Activated T-cell treated with anti-CD3 and anti-CD28 coated beads, Interleukin-2, amount 50 U/mL, for 72 hours (primary cell): ENCODE data around the gene TRNAU1AP. TPM values are rescaled to one million over a fixed set of nuclear protein-coding genes. Genes with fewer than 3 reads are reported as not detected.

Source experiments
- total RNA-seq, 2 donors: library from RNA; stranded (reverse); gene quantifications; one replicate each; pipeline ENCODE4 v1.2.3, GENCODE V29; 2022

The TRNAU1AP gene
- total RNA-seq, 2 donors from 2014 or later, result 38.8 to 49.7 TPM

Other genes with a start within 250 kb of the TRNAU1AP start
- gene MED18, start 224.0 kb upstream of the TRNAU1AP start, total RNA-seq, result 10 to 100 TPM; 25.9 to 27.9 TPM
- 10 to 100 TPM; 29.7 to 33.7 TPM for gene PHACTR4, start 183.3 kb upstream of the TRNAU1AP start, total RNA-seq
- gene RCC1, start 47.0 kb upstream of the TRNAU1AP start, total RNA-seq, result 10 to 100 TPM; 45.3 to 48.3 TPM
- under 1 TPM in 1 of 2 donors, not detected in 1; 0.17 TPM for gene RAB42, start 39.2 kb downstream of the TRNAU1AP start, total RNA-seq
- 10 to 100 TPM; 23.9 to 28.7 TPM for gene TAF12, start 90.0 kb downstream of the TRNAU1AP start, total RNA-seq
- not detected for gene RNU11, start 95.5 kb downstream of the TRNAU1AP start, total RNA-seq
- 10 to 100 TPM; 18.9 to 19.6 TPM for gene GMEB1, start 115.7 kb downstream of the TRNAU1AP start, total RNA-seq
- 100 to 1,000 TPM in 1 of 2 donors, 10 to 100 TPM in 1; 86.3 to 104 TPM for gene YTHDF2, start 183.9 kb downstream of the TRNAU1AP start, total RNA-seq